HG03025 (cell line): Measurements from ENCODE around the gene ANXA8.
"Not testable (repeated sequence)": the region's sequence is repeated elsewhere in the genome, so short reads cannot be mapped to it uniquely, and the experiment has no call there.

Experiments
- ATAC-seq: cut with Tn5 transposase; IDR thresholded peaks from one replicate; pipeline ENCODE4 v1.9.1; 2021; ENCODE audit warnings: mild to moderate bottlenecking, moderate library complexity; ENCODE audit not compliant: unreplicated experiment, low FRiP score

Gene ANXA8

GRCh38 chr10:47465216-47465917, 18.5 kb downstream of the ANXA8 start:
- not testable (repeated sequence) for ATAC-seq

GRCh38 chr10:47462577-47463358, 21.1 kb downstream of the ANXA8 start:
- not testable (repeated sequence) for ATAC-seq

GRCh38 chr10:47461261-47461687, 22.6 kb downstream of the ANXA8 start:
- not testable (repeated sequence) for ATAC-seq

- no peak for ATAC-seq
These were observed 25.3 kb downstream of the ANXA8 start for GRCh38 chr10:47458466-47459154.

GRCh38 chr10:47457826-47458225, 26.1 kb downstream of the ANXA8 start:
- no peak for ATAC-seq

GRCh38 chr10:47457528-47457820, 26.4 kb downstream of the ANXA8 start:
- ATAC-seq, result no peak

- no peak for ATAC-seq
These were observed 27.0 kb downstream of the ANXA8 start for GRCh38 chr10:47456794-47457527.

GRCh38 chr10:47456079-47456785, 27.7 kb downstream of the ANXA8 start:
- no peak for ATAC-seq

- not testable (repeated sequence) for ATAC-seq
These were observed 28.4 kb downstream of the ANXA8 start for GRCh38 chr10:47455350-47456078.

GRCh38 chr10:47454780-47455058, 29.2 kb downstream of the ANXA8 start:
- ATAC-seq, result no peak

GRCh38 chr10:47454008-47454779, 29.7 kb downstream of the ANXA8 start:
- no peak for ATAC-seq

- ATAC-seq, result no peak
These were observed 30.5 kb downstream of the ANXA8 start for GRCh38 chr10:47453141-47454007.

GRCh38 chr10:47452495-47453140, 31.3 kb downstream of the ANXA8 start:
- no peak for ATAC-seq

GRCh38 chr10:47451998-47452494, 31.9 kb downstream of the ANXA8 start:
- no peak for ATAC-seq

- ATAC-seq, result no peak
These were observed 32.5 kb downstream of the ANXA8 start for GRCh38 chr10:47451273-47451997.

GRCh38 chr10:47450442-47450841, 33.5 kb downstream of the ANXA8 start:
- no peak for ATAC-seq

- ATAC-seq, result no peak
These were observed 33.9 kb downstream of the ANXA8 start for GRCh38 chr10:47449979-47450378.
